GM12874 (cell line): ENCODE data around the gene PRC1.

ENCODE experiments used
- CTCF ChIP-seq: IDR thresholded peaks from 2 replicates; pipeline ENCODE4 v1.5.1; 2011; ENCODE audit warnings: low read depth, mild to moderate bottlenecking, control low read depth, low read length, moderate library complexity; ENCODE audit not compliant: insufficient read depth

Gene PRC1

GRCh38 chr15:90959028-90959595 lies 35.2 kb downstream of the PRC1 start:
- TF ChIP-seq CTCF, result no peak

- no peak for TF ChIP-seq CTCF
Measured at GRCh38 chr15:90957791-90958190, 36.5 kb downstream of the PRC1 start.

- no peak for TF ChIP-seq CTCF
Measured at GRCh38 chr15:90957031-90957790, 37.1 kb downstream of the PRC1 start.

DNA sequence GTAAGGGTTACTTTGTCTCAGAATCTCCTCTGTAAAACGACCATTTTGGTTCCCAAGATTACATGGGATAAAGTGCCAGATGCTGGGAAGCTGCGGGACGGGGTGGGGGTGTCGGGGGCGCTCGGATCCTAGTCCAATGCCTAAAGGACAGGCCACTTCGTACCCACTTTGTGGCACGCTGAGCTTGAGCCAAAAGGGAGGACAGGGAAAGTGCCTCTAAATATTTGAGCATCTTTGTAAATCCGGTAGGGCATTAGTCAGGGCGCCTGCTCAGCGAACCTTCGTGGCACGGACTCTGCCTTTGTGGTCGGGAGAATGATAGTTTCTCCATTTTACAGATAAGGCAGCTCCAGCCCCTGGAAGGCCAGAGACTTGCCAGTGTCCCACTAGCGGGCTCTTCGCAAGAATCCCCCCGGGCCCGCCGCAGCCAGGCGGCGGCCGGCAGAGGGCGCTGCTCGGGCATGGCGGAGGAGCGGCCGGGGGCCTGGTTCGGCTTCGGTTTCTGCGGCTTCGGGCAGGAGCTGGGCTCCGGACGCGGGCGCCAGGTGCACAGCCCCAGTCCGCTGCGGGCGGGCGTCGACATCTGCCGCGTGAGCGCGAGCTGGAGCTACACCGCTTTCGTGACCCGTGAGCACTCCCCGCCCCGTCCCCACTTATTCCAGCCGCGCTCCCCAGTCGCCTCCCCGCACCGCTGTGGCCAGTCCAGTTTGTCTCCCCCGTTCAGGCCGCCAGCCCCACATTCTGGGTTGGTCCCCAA lies 37.9 kb downstream of the PRC1 start:
- TF ChIP-seq CTCF, result peak; percentile 79

- TF ChIP-seq CTCF, result no peak
Measured at GRCh38 chr15:90955624-90956273, 38.6 kb downstream of the PRC1 start.

GRCh38 chr15:90954712-90955623 lies 39.4 kb downstream of the PRC1 start, which contains the start of gene RCCD1:
Gene RCCD1, plus strand, starts transcription at chr15:90954884. Its CDS starts 1,851 bp downstream, at chr15:90956735.
- TF ChIP-seq CTCF, result no peak
